ENCODE data around the gene GLOD5.

GLOD5 gene

DNA sequence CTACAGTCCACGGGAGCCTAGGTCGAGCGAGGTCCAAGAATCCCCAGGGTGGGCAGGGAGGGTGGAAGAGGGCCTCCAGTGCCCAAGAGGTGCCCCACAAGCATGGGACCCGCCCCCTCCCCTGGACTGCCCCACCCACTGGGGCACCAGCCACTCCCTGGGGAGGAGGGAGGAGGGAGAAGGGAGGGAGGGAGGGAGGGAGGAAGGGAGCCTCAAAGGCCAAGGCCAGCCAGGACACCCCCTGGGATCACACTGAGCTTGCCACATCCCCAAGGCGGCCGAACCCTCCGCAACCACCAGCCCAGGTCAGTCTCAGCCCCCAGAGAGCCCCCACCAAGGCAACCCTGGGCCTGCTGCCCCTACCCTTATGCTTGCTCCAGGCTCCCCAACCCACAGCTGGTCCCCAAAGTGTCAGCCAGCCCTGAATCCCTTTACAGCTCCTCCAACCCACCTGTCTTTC is 24.8 kb downstream of the GLOD5 start, which contains the start of gene GATA1:
Gene GATA1, plus strand, starts transcription at position 250 of the 460 bp plus-strand sequence. CDS start 4,520 bp downstream, outside the sequence.
- H3K27ac ChIP-seq = no peak within 1 kb of the TSS
- H3K27me3 ChIP-seq (ENCODE audit: insufficient read depth, low read depth, severe bottlenecking) = peaks cover 7% of the 10 kb centered on the region
- no peak for DNase-seq
- H3K4me3 ChIP-seq (ENCODE audit: low read depth, low read length) = no peak within 1 kb of the TSS
- TF ChIP-seq, protein P1, sequence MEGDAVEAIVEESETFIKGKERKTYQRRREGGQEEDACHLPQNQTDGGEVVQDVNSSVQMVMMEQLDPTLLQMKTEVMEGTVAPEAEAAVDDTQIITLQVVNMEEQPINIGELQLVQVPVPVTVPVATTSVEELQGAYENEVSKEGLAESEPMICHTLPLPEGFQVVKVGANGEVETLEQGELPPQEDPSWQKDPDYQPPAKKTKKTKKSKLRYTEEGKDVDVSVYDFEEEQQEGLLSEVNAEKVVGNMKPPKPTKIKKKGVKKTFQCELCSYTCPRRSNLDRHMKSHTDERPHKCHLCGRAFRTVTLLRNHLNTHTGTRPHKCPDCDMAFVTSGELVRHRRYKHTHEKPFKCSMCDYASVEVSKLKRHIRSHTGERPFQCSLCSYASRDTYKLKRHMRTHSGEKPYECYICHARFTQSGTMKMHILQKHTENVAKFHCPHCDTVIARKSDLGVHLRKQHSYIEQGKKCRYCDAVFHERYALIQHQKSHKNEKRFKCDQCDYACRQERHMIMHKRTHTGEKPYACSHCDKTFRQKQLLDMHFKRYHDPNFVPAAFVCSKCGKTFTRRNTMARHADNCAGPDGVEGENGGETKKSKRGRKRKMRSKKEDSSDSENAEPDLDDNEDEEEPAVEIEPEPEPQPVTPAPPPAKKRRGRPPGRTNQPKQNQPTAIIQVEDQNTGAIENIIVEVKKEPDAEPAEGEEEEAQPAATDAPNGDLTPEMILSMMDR (IDR thresholded peaks at IDR 0.05; ENCODE audit: low read depth, low read length) = no peak
- H3K9me3 ChIP-seq (ENCODE audit: severe bottlenecking) = no peaks in the 10 kb centered on the region
- H3K36me3 ChIP-seq = no peaks in the 10 kb centered on the region

DNA sequence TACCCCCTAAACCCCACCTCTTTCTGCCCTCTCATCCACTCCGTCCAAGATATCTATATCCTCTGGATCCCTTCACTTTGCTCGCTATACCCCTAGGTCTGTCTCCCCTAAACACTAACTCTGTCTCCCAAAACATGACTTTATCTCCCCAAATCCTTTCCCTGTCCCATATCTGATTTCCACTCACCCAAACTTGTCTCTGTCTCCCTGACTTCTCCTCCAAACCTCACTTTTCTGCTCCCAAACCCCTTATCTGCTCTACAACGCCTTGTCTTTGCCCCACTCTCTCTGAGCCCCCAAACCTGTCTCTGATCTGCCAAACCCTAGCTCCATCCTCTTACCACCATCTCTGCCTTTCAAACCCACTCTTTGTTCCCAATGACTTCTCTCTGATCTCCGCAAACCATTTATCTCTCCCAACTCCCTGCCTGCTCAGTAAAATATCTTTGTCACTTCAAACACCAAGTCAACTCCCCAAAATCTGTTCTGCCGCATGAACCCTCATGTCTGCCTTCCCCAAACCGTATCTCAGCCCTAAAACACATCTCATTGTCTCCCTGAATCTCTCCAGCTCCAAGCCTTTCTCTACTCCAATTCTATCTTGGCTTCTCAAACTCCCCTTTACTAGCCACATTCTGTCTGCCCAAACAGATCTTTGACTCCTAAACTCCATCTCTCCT is 25.4 kb downstream of the GLOD5 start:
- Histone ChIP-seq H3K4me3 (ENCODE audit: low read depth, low read length) (no peak overlapping the region), H3K36me3 (no peaks in the 10 kb centered on the region), H3K9me3 (ENCODE audit: severe bottlenecking) (no peaks in the 10 kb centered on the region), H3K27me3 (ENCODE audit: insufficient read depth, low read depth, severe bottlenecking) (peaks cover 7% of the 10 kb centered on the region), H3K27ac (no peak overlapping the region)
- TF ChIP-seq, protein P1 (IDR thresholded peaks at IDR 0.05; ENCODE audit: low read depth, low read length) = no peak
- DNase-seq = no peak

DNA sequence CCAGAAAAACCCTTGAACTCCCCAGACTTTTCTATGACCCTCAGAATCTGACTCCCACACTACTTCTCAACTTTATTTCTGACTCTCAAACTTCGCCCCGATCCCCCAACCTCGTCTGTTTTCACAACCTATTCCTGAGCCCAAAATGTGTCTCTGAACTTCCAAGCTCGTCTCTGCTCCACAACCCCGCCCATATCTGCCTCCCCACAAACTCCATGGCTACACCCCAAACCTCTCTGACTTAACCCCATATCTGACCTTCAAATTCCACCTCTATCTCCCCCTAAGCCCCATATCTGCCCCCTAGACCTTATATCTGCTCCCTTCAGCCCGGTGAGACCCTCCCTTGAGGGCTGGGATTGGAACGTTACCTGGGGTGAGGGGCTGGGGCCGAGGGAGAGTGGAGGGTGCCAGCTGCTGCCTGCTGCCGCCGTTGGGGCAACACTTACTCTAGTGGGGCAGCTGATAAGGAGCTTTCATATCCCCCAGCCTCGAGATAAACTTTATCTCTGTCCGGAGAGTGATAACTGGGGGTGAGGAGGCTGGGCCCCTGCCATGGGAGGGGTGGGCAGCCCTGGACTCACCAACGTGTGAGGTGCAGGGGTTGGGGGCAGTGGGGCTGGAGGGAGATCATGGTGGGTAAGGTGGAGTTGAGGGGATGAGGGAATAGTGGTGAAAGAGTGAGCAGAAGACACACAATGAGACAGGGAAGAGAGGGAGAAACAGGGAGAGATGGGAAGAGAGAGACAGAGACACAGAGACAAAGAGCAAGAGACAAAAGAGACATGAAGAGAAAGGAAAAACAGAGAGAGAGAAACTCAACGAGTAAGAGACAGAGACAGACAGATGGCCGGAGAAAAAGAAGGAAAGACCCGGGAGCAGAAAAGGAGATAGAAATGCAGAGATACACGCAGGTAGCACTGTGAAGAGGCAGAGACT is 26.2 kb downstream of the GLOD5 start:
- TF ChIP-seq, protein P1 (IDR thresholded peaks at IDR 0.05; ENCODE audit: low read depth, low read length) = no peak
- no peak for DNase-seq
- no peaks in the 10 kb centered on the region for H3K9me3 ChIP-seq (ENCODE audit: severe bottlenecking)
- H3K4me3 ChIP-seq (ENCODE audit: low read depth, low read length) = no peak overlapping the region
- no peaks in the 10 kb centered on the region for H3K36me3 ChIP-seq
- H3K27ac ChIP-seq = no peak overlapping the region
- peaks cover 5% of the 10 kb centered on the region for H3K27me3 ChIP-seq (ENCODE audit: insufficient read depth, low read depth, severe bottlenecking)

DNA sequence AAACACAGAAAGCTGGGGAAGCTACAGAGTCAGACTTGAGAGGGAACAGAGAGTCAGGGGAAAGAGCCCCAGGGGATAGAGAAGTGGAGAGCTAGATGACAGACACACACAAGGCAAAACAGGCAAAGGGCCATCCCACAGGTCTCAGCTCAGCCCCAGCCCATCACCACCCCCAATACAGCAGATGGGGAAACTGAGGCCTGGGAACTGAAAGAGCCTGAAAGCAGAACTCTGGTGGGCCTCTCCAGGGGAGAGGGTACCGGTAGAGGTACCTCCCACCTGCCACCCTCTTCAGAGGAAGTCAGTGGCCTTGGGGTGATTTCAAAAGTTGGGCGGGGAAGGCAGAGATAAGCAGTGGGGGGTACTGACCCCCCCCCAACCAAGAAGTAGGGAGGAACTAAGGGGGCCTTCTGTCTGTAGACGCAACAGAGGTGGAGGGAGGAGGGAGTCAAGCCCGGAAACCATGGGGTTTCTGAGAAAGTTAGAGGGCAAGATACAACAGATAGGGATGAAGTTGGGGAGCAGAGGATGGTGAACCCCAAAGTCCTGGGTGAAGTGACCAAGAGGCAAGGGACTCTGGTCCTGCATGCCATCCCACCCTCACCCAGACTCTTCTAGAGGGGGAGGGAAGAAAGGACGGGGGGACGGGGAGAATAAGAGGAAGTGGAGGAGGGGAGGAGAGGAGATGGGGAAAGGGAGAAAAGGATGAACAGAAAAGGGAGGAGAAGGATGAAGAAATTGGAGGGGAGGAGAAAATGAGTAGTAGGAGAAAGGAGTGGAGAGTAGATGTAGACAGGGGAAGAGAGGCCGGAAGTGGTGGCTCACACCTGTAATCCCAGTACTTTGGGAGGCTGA is 28.0 kb downstream of the GLOD5 start:
- H3K36me3 ChIP-seq = no peaks in the 10 kb centered on the region
- no peak overlapping the region for H3K27ac ChIP-seq
- H3K4me3 ChIP-seq (ENCODE audit: low read depth, low read length) = no peak overlapping the region
- H3K9me3 ChIP-seq (ENCODE audit: severe bottlenecking) = no peaks in the 10 kb centered on the region
- H3K27me3 ChIP-seq (ENCODE audit: insufficient read depth, low read depth, severe bottlenecking) = peaks cover 3% of the 10 kb centered on the region
- TF ChIP-seq, protein P1 (IDR thresholded peaks at IDR 0.05; ENCODE audit: low read depth, low read length) = no peak
- no peak for DNase-seq

DNA sequence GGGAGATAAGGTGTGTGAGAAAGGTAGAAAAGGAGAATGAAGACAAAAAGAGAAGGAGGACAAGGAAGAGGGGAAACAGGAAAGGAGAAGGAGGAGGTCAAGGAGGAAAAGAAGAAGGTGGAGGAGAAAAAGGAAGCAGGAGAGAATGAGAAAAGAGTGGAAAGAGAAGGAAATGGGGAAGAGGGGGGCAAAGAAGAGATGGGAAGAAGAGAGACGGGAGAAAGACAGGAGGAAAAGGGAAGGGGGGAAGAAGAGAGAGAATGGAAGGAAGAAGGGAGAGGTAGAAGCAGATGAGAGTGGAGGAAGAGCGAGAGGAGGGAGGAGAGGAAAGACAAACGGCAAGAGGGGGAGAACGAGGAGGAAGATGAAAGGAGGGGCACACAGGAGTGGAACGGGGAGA is 28.9 kb downstream of the GLOD5 start:
- Histone ChIP-seq H3K36me3 (no peaks in the 10 kb centered on the region), H3K27me3 (ENCODE audit: insufficient read depth, low read depth, severe bottlenecking) (peaks cover 2% of the 10 kb centered on the region), H3K9me3 (ENCODE audit: severe bottlenecking) (no peaks in the 10 kb centered on the region), H3K4me3 (ENCODE audit: low read depth, low read length) (no peak overlapping the region), H3K27ac (no peak overlapping the region)
- no peak for DNase-seq
- TF ChIP-seq, protein P1 (IDR thresholded peaks at IDR 0.05; ENCODE audit: low read depth, low read length) = no peak
